Measurements from ENCODE around the gene CD38.
A peak's percentile ranks its signal among the peaks of the same experiment; 100 is the strongest.

The CD38 gene

DNA sequence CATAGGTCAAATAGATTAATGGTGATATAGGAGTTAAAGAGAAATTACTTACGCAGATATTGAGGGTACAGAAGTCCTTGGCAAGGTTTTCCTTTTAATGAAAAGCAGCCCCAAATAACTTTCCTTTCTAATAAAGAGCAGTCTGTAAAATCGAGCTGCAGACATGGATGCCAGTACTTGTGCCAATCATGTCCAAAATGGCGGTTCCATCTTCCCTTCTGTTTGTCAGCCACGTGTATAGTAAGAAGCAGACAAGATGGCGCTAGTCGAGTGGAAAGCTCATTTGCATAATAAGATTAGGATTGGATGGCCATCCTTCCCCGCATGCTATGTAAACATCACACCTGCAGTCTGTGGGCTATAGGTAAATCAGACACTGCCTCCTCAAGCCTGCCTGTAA is 92.0 kb downstream of the CD38 start:
- DNase-seq = no peak

DNA sequence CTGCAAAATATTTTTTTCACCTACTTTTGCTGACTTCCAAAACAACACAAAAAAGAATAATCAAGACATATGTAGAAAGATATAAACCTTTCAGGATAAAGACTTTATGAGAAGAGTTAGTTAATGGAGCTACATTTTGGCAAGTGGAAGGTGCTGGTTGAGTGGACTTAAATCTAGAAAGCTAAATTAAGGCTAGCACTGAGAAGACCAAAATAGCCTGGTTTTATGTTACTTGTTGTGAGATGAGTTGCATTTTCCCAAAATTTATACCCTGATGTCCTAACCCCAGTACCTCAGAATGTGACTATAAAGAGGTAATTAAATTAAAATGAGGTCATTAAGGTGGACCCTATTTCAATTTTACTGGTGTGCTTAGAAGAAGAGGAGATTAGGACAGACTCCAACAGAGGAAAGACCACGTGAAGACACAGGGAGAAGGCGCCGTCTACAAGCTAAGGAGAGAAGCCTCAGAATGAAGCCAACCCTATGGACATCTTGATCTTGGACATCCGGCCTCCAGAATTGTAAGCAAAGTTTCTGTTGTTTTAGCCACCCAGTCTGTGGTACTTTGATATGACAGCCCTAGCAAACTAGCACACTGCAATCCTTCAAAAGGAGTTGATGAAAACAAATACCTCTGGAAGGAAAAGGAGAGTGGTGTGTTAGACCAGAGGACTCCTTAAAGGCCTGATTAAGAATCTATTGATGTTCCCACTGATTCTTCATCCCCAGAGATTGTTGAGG is 93.0 kb downstream of the CD38 start:
- no peak for DNase-seq

DNA sequence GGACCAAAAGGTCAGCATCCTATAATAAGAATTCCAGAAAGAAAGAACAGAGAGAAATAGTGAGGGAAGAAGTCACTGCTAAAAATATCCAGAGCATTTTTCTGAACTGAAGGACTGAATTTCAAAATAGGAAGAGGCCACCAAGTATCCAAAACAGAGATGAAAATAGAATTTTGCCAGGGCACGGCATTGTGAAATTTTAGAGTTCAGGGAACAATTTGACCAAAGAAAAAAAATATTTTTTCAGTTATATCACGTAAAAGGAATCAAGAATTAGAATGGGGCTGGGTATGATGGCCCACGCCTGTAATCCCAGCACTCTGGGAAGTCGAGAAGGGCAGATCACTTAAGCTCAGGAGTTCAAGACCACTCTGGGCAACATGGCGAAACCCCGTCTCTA is 95.0 kb downstream of the CD38 start:
- no peak for DNase-seq

DNA sequence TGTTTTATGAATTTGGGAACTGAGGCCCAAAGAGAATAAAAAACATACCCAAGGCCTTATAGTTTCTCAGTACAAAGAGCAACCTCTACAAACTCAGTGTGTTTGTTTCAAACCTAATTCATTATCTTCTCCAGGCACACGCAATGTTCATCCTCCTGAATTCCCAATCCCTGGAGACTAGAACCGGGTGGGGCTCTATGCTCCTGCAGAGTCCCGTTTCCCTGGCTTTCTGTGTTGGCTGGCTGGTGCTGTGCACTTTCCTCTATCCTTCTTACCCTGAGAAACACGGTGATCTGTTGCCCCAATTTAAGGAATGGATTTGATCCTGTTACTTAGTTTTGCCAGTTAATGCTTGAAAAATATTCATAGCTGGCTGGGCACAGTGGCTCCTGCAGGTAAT is 96.5 kb downstream of the CD38 start:
- no peak for DNase-seq

DNA sequence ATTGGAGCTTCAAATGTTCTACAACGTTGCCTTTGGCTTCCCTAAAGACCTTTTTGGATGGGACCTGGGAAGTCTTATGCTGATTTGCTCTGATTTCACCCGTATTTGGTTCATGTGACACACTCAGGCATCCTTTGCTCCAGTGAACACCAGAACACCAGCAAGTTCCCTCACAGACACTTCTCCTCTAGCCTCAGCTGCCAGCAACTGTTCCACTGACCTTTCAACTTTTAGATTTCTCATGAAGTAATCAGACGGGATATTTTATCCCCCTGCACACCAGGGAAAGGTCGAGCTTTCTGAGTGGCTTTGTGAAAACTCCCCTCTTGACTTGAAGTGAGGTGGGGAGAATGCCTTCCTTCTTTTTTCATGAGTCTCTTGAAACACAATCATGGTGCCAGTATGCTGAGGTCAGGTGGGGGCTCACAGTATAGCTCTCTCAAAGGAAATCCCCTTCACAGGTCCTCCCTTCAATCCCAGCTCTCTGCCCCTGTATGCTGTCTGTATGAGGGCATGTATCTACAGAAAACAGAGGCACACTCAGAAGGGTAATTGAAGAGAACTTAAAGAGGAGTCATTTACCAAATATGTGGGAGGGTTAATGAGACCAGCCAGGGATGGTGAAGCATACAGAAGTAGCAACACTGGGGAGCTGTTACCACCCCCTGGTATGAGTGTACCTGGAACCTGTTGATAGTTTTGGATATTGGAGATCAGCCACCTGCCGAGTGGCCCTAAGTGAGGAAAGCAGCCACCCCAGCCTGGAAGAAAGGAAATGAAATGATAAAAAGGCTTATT is 97.7 kb downstream of the CD38 start:
- DNase-seq = no peak

DNA sequence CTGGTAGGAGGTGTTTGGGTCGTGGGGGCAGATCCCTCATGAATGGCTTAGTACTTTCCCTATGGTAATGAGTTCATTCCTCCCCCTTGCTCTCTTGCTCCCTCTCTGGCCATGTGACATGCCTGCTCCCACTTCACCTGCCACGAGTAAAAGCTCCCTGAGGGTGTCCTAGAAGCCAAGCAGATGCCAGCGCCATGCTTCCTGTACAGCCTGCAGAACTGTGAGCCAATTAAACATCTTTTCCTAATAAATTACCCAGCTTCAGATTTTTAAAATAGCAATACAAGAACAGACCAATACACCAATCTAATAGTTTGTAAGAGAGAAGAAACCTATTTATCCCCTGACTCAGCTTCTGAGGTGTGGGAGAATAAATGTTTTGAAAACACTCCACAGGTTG is 99.9 kb downstream of the CD38 start:
- no peak for DNase-seq

DNA sequence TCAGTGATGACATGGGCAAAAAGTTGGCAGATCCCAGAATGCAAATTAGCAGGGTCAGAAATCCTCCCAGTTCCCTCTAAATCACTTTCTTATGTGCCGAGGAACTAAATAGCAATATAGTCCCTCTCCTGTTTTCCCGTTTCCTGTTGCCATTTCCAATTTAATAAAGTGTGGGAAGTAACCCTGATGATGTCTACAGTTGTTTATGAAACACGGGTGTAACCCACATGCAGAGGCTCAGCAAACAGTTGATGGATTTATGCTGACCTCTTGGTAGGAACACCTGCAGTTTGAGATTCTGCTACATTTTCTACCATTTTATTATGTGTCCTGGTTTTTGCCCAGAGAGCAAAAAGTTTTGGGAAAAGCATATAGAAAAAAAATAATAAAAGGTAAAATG is 103.7 kb downstream of the CD38 start:
- no peak for DNase-seq

DNA sequence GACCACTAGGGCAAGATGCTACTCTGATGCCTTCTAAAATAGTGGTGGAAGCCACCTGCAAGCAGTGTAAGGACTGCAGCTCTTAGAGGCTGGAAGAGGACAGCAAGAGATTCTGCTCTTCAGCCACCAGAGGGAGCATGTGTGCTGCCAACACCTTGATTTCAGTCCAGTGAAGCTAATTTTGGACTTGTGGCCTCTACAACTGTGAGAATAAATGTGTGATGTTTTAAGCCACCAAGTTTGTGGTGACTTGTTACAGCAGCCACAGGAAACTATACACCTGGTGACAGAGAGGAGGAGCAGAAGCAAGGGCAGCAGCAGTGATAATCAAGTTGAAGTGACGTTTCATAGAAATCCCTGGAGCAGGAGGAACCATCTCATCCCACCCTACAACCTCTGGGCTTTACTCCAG is 104.6 kb downstream of the CD38 start:
- DNase-seq = peak; percentile 77

DNA sequence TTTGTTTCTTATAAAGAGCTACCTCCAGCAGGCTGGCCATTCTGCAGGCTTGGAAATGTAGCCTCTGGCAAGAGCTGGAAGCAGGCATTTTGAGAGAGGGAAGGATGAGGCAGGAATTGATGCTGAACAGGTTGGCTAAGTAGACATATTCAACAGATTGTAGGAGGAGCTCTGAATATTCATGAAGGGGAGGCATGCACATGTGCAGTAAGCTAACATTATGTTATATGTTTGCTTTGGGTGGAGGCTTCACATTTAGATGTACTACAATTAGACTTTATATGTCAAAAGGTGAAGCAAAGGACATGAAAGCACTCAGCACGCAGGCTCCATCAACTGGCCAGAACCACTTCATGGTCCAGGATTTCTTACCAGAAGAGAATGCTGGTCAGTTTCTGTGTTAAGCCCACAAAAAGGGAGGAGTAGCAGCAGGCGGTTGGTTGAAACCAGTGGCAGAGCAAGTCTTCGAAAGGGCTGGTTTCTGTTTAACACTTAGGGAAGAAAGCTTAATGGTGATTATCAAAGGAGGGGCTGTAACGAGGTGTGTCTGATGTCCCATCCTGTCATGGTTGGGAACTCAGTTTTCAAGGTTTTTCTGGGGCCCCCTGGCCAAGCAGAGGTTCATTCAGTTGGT is 105.6 kb downstream of the CD38 start:
- DNase-seq = no peak

DNA sequence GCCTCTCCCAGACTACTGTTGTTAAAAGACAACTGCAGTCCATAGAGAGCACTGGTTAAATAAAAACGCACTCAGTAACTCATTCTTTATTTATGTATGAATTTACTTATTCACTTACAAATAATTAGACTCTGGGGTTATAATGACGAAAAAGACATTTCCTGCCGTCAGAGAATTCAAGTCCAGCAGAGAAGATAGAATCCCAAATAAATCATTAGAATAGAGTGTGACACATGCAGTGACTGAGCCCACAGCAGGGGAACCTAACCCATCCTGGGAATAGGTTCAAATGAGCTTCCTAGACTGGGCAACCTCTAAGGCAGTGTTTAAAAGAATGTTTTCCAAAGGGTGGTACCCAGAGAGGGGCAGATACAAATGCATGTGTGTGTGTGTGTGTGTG is 106.5 kb downstream of the CD38 start:
- no peak for DNase-seq

DNA sequence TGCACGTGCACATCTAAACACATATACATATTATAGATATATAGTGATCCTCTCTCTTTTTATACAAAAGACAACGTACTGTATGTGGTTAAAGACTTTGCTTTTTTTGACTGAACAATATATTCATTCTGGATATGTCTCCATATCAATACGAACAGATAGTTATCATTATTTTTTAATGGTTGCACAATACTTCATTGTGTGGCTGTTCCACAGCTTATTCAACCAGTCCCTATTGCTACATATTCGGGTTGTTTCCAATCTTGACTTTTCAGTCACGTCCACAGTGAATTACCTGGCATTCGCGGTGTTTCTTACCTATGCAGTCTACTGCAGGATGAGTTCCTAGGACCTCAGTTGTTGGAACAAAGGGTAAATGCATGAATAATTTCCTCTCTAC is 107.3 kb downstream of the CD38 start:
- no peak for DNase-seq

DNA sequence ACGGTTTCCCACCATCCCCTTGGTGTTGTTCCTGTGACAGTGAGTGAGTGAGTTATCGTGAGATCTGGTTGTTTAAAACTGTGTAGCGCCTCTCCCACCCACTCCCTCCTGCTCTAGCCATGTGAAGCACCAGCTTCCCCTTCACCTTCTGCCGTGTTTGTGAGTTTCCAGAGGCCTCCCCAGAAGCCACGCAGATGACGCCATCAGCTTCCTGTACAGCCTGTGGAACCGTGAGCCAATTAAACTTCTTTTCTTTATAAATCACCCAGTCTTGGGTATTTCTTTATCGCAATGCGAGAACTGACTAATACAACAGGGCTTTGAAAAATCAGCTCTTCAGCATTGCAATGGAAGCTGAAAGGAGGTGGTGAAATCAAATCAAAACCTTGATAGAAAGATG is 110.4 kb downstream of the CD38 start:
- no peak for DNase-seq

DNA sequence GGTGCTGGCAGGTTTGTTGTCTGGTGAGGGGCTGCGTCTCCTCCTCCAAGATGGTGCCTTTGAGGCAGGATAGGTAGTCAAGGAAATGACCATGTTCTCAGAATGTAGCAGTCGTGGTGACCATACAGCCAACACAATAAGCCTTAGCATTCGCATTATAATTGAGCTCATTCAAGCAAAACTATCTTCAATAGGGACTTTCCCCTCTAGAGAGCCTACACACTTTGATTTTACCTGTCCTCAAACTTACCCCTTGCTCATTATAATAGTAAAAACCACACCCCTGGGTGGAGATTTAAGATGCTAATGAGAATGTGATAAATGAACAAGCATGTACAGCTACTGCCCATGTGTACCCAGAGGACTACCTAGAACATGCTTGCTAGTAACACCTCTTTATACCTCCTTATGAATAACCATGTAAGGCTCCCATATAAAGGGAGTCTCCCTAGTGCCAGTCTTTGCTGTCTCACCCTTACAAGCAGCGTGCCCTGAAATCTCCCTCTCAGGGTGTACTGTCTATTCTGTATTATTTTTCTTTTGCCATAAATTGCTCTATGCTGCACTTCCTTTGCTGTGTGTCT is 112.2 kb downstream of the CD38 start:
- DNase-seq = peak; percentile 0

DNA sequence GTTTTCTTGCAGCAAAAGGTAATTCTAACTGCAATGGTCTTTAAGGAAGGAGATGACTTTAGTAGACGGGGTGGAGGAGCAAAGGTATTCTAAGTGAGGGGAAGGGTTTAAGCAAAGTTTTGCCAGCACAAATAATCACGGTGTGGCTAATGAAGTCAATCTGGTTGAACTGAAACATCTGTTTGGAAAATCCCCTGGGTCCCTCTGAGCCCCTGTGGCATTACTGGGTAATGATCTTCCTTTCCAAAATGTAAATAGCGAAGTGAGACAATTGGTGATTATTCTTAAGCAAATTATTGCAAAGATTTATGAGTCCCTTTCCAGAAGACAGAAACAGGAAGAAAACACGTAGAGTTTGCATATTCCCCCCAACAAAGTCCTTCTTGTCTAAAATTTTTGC is 113.2 kb downstream of the CD38 start:
- no peak for DNase-seq

DNA sequence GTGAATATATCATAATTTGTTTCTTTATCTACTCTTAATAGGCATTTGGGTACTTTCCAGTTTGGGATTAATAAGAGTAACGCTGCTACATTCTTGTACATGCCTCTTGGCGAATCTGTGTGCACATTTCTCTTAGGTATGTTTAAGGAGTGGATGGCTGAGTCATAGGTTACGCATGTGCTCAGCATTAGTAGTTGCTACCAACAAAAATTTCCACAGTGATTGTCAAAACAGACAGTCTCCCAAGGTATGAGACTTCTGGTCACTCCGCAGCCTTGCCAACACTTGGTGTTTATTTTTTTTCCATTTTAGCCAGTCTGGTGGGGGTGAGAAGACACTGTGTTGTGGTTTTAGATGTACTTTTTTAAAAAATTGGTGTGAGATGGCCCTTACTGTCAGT is 115.8 kb downstream of the CD38 start:
- peak; percentile 57 for DNase-seq

DNA sequence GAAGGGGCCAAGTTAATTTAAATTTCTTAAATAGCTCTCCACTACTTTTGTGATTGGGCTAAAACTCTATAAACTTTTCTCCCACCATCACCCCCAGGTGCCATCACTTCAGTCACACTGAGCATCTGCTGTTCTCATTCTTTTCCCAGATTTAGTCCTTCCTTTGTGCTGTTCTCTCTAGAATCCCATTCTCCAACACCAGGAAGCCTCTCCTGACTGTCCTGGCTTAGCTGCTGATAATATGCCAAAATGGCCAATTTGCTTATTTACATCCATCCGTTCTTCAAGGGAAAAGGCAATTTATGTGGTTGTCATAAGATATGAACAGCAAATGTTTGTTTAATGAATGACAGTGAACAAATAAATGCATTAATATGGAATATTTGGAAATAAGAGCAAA is 116.3 kb downstream of the CD38 start:
- DNase-seq = peak; percentile 1

DNA sequence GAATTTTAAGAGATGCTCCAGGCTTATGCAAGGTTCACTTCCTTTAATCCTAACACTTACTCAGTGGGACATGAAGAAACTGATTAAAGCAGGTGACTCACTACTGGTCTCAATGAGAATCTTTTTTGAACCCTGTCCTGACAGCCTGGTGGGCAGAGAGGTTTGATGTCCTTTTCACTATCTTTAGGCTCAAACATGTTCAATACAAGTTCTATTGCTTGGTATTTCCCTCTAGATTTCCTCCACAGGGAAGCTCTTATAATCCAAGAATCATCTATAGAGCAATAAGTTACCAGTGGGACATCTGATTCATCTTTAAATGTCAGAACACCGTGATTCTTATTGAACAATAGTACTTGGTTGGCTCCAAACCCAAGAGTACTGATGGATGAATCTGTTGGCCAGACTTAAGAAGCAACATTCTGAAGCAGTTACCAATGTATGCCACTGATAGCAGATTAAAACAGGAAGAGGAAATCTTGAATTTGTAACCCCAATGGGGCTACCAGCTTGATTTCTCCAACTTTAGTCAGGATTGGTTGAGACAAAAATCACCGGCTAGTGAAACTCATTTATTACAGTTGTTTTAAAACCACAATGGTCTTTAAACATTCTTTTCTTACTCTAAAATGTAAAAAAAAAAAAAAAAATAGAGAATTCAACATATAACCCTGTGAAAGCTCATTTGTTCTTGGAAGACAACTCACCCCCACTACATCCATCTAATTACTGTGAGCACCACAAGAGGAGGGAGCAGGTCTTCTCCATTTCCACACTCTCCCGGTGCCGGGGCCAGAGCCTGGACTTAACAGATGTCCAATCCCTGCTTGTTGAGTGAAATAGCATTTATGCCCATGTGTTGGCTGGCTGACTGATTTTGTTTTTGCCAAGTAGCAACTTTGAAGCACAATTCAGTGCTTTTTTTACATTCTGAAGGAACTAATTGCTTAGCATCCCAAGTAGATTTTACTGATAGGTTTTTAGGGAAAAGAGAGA is 117.1 kb downstream of the CD38 start:
- no peak for DNase-seq

DNA sequence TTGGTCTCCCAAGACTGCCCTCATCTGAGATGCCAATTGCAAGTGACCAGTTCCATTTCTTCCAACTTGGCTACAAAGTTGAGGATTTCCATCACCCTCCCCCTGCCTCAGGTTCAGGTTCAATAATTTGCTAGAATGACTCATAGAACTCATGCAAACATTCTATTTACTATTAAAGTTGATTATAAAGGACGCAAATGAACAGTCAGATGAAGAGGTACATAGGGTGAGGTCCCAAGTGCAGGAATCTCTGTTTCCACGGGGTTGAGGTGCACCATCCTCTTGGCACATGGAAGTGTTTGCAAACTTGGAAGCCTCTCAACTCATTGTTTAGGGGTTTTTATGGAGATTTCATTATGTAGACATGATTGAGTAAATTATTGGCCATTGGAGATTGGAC is 119.4 kb downstream of the CD38 start:
- no peak for DNase-seq

DNA sequence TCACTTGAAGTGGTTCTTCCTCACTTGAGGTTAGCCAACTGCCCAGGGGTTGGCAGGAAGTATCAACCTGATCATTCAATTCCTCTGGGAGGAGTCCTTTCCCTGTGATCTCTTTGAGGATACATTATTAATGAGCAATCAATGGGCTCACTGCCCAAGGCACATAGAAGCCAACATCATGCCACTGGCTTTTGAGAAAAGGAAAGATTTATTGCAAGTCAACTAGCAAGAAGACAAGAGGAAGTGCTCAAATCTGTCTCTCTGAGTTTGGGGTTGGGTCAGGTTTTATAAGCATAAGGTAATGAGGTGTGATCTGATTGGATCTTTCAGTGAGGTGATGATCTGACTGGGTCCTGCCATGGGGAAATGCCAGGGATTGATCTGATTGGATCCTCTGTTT is 120.8 kb downstream of the CD38 start:
- DNase-seq = no peak

DNA sequence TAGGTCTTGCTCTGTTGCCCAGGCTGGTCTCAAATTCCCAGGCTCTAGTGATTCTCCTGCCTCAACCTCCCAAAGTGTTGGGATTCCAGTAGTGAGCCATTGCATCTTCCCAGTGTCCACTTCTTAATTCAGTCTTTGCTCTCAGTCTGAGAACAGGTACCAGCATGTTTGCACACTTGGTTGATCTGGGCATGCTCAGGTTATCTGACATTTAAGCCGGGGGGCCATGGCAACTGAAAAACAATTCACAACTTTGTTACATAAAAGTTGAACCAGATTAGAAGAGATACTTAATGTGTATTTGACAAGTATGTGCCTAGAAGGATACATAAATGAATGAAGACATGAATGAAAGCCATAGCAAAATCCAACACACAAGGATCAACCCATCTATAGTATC is 121.4 kb downstream of the CD38 start:
- no peak for DNase-seq

DNA sequence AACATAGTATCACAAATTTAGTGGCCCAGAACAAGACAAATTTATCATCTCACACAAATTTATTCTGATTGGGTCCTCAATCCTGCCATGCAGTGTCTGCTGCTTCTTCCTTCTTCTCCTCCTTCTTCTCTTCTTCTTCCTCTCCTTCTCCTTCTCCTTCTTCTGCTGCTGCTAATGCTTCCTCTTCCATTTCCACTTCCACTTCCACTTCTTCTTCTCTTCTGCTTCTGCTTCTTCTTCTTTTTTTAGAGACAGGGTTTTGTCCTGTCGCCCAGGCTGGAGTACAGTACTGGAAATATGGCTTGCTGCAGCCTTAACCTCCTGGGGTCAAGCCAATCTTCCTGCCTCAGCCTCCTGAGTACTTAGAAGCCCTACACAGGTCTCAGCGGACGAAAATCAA is 122.9 kb downstream of the CD38 start:
- DNase-seq = no peak

DNA sequence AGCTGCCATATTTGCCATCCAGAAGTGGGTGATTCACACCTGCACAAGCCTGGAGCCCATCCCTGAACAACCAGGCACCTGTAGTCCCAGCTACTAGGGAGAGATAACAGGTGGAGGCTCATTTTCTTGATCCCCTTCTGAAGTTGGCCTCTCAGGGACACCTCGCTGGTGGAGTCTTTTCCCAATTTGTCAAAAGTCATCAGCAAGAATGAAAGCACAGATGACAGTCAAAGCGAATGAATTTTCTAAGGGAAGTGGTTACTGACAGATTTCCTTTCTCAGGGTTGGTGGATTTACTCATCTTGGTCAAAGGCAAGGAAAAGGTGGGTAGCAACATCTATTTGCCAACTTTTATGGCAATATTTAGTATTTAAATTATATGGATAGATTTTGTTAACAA is 123.9 kb downstream of the CD38 start:
- DNase-seq = no peak

DNA sequence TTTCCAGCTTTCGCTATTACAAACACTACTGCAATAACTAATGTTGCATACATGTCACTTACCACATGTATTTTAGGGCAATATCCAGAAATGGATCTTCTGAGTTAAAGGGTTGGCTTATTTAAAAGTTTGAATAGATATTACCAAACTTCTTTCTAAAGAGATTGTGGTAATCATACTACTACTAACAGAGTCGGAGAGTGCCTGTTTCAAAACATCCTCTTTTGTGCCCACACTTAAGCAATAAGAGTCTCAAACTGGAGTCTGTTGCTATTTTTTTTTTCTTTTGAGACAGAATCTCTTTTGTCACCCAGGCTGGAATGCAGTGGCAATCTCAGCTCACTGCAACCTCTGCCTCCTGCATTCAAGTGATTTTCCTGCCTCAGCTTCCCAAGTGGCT is 124.6 kb downstream of the CD38 start:
- DNase-seq = no peak

All from islet precursor cell (in vitro differentiated cells).